ENCODE measurements around the gene FAM210A.

- TF ChIP-seq CTCF (conservative IDR thresholded peaks at IDR 0.05; ENCODE audit: low read depth, low read length): no peak
- TF ChIP-seq EZH2 (IDR thresholded peaks at IDR 0.05; ENCODE audit: low read length, unreplicated experiment): no peak
These were observed 5.5 kb downstream of the FAM210A start for GRCh38 chr18:13720847-13721246.
